Stimulated activated CD8-positive, alpha-beta memory T cell treated with anti-CD3 and anti-CD28 coated beads, Interleukin-4, amount 100 ng/mL, for 1 hour (primary cell): ENCODE data around the gene ITGB8.

Experiments
- DNase-seq, 2 donors: peaks; one replicate each; pipeline ENCODE4 v3.0.0-alpha.2; 2020; ENCODE audit warnings: low read depth in 2 of 2, low spot score in 1 of 2

ITGB8 gene

DNA sequence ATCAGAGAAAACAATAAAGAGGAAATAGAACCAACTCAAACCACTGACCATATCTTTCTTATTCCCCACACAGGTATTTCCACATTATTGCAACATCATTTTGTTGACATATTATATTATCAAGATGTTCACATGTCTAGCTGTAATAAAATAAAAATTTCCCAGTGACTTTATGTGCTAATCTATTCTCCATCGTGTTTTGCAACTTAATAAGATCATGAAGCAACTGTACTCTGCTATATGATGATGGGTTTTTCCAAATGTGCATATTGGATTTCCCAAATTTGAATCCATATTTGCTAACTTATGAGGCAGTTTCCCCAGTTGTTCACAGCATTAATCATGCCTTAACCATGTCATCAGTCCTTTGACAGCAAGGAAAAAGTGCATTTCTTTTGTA, 127.8 kb downstream of the ITGB8 start:
- DNase-seq: no peak

DNA sequence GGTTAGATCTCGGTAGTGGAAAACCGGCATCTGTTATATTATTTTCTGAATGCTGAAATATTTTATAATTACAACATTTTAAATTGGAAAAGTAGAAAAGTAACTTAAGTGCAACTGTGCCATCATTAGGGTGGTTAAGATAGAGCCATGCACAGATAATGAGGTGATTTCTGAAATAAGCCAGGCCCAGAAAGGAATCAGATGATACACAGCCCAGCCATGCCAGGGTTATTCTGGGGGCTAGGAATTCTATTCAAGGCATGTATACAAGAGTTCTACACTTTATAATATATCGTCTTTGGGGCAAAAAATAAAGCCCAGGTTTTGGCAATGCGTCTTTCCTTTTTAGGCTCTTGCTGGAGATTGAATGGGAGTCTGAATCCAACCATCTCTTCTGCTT, 128.7 kb downstream of the ITGB8 start:
- no peak for DNase-seq

DNA sequence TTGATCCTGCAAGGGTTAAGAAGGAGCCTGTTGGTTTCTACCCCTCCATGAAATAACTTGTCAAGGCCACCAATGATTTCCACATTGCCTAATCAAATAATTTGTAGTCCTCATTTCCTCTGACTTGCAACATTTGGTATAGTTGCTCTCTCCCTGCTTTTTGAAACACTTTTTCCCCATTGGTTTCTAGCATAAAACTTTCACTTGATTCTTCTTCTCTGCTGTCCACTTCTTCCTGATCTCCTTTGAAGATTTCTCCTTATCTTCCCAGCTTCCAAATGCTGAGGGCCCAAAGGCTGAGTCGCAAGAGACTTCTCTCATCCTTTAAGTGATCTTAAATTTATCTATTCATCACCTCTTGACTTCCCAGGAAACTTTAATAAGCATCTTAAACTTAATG, 134.2 kb downstream of the ITGB8 start:
- DNase-seq: no peak
